ENCODE results near the gene CPED1. TPM values are rescaled to one million over a fixed set of nuclear protein-coding genes. Genes with fewer than 3 reads are reported as not detected.

The CPED1 gene
- total and polyA plus RNA-seq, 3 experiments from 2014 or later = 0.09 to 0.27 TPM; not detected in 1

DNA sequence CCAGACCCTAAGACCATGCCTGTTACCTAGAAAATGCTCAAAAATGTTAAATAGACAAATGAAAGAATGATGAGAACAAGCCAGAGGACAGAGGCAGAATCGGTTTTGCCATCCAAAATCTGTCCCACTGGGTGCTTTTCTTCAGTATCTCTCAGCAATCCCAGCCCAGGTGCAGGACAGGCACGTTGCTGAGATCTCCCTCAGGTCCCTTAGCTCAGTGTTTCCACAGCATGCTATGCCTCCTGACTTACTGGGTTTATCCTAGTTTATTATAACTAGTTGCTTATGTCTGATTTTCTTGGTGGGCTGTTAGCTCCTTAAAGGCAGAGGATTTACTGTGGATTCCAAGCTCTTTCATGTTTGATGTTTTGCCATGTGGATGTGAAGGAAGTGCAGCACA is 20.3 kb downstream of the CPED1 start:
- Histone ChIP-seq H3K9me3 (ENCODE audit: low read length) (no peaks in the 10 kb centered on the region), H3K4me3 (ENCODE audit: low read length) (no peak overlapping the region), H3K4me1 (ENCODE audit: insufficient read depth, low read length) (no peaks in the 10 kb centered on the region), H3K27ac (ENCODE audit: low read depth, low read length) (no peak overlapping the region), H3K36me3 (ENCODE audit: insufficient read depth, low read length) (no peaks in the 10 kb centered on the region), H3K27me3 (ENCODE audit: insufficient read depth, low read length, poor library complexity, severe bottlenecking) (no peaks in the 10 kb centered on the region)
- ChIA-PET CTCF (interaction anchor here (0.7 to 1.3 kb wide), 2 partner anchors 45 to 73 kb away, joined by 3 read pairs; no protein-coding TSS in a partner anchor), POLR2A (no interaction called here)
- no peak overlapping the region for H3K27ac Mint-ChIP-seq
- peaks cover 11 to 52% of the 10 kb centered on the region in 2 donors for H3K27me3 Mint-ChIP-seq
- H3K36me3 Mint-ChIP-seq = no peaks in the 10 kb centered on the region
- no peak for DNase-seq
- H3K4me1 Mint-ChIP-seq = no peaks in the 10 kb centered on the region
- no peaks in the 10 kb centered on the region for H3K9me3 Mint-ChIP-seq
- no peak overlapping the region for H3K4me3 Mint-ChIP-seq

GRCh38 chr7:121011401-121011800 is 22.9 kb downstream of the CPED1 start:
- H3K27me3 ChIP-seq (ENCODE audit: insufficient read depth, low read length, poor library complexity, severe bottlenecking) = no peaks in the 10 kb centered on the region
- H3K4me3 ChIP-seq (ENCODE audit: low read length) = no peak overlapping the region
- POLR2A ChIA-PET = no interaction called here
- no peak overlapping the region for H3K27ac Mint-ChIP-seq
- H3K4me1 Mint-ChIP-seq = no peaks in the 10 kb centered on the region
- CTCF ChIA-PET = no interaction called here
- no peaks in the 10 kb centered on the region for H3K36me3 ChIP-seq (ENCODE audit: insufficient read depth, low read length)
- H3K4me3 Mint-ChIP-seq = no peak overlapping the region
- DNase-seq = no peak
- H3K9me3 Mint-ChIP-seq = no peaks in the 10 kb centered on the region
- H3K4me1 ChIP-seq (ENCODE audit: insufficient read depth, low read length) = no peaks in the 10 kb centered on the region
- no peak overlapping the region for H3K27ac ChIP-seq (ENCODE audit: low read depth, low read length)
- H3K9me3 ChIP-seq (ENCODE audit: low read length) = no peaks in the 10 kb centered on the region
- H3K36me3 Mint-ChIP-seq = no peaks in the 10 kb centered on the region
- H3K27me3 Mint-ChIP-seq = peaks cover 7 to 40% of the 10 kb centered on the region in 2 donors

DNA sequence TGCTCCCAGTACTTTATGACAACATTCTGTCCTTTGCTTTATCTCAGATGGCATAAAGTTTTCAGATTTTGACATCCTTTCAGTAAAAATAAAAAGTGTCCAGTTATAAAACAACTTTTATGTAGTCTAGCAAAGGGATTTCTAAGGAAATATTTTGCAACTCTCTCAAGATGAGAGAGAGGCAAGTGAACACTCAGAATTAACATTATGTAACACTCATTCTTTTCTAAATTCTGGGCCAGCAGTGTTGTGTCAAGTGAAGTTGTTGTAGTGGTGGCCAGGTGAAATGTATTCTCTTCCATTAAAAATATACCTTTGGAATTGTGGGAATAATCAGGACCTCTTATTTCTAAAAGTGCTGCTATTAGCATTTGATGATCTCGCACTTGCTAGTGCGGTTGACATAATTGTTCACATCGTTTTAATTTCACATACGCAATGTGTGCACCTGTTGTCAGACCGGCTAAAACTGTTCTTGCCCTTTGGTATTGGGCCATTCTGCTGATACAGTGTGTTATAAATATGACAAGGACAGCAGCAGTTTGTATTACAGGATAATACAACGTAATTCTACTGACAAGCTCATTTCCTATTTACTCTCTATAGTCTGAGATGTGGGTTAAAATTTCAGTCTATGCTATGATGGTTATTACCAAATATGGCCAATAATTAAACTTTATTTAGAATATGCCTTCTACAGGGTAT is 23.8 kb downstream of the CPED1 start:
- Mint-ChIP-seq H3K27ac (no peak overlapping the region), H3K4me1 (no peaks in the 10 kb centered on the region), H3K9me3 (no peaks in the 10 kb centered on the region), H3K36me3 (no peaks in the 10 kb centered on the region), H3K27me3 (peaks cover 6 to 41% of the 10 kb centered on the region in 2 donors), H3K4me3 (no peak overlapping the region)
- POLR2A ChIA-PET = no interaction called here
- Histone ChIP-seq H3K4me3 (ENCODE audit: low read length) (no peak overlapping the region), H3K9me3 (ENCODE audit: low read length) (no peaks in the 10 kb centered on the region), H3K27me3 (ENCODE audit: insufficient read depth, low read length, poor library complexity, severe bottlenecking) (no peaks in the 10 kb centered on the region), H3K27ac (ENCODE audit: low read depth, low read length) (no peak overlapping the region), H3K4me1 (ENCODE audit: insufficient read depth, low read length) (no peaks in the 10 kb centered on the region), H3K36me3 (ENCODE audit: insufficient read depth, low read length) (no peaks in the 10 kb centered on the region)
- CTCF ChIA-PET = no interaction called here
- no peak for DNase-seq

GRCh38 chr7:121012919-121013318 is 24.4 kb downstream of the CPED1 start:
- no peaks in the 10 kb centered on the region for H3K27me3 ChIP-seq (ENCODE audit: insufficient read depth, low read length, poor library complexity, severe bottlenecking)
- peaks cover 2 to 38% of the 10 kb centered on the region in 2 donors for H3K27me3 Mint-ChIP-seq
- H3K9me3 ChIP-seq (ENCODE audit: low read length) = no peaks in the 10 kb centered on the region
- H3K27ac Mint-ChIP-seq = no peak overlapping the region
- no peak overlapping the region for H3K27ac ChIP-seq (ENCODE audit: low read depth, low read length)
- no peaks in the 10 kb centered on the region for H3K4me1 ChIP-seq (ENCODE audit: insufficient read depth, low read length)
- H3K36me3 ChIP-seq (ENCODE audit: insufficient read depth, low read length) = no peaks in the 10 kb centered on the region
- H3K9me3 Mint-ChIP-seq = no peaks in the 10 kb centered on the region
- no peaks in the 10 kb centered on the region for H3K4me1 Mint-ChIP-seq
- ChIA-PET CTCF (no interaction called here), POLR2A (no interaction called here)
- no peaks in the 10 kb centered on the region for H3K36me3 Mint-ChIP-seq
- no peak overlapping the region for H3K4me3 ChIP-seq (ENCODE audit: low read length)
- H3K4me3 Mint-ChIP-seq = no peak overlapping the region
- no peak for DNase-seq

DNA sequence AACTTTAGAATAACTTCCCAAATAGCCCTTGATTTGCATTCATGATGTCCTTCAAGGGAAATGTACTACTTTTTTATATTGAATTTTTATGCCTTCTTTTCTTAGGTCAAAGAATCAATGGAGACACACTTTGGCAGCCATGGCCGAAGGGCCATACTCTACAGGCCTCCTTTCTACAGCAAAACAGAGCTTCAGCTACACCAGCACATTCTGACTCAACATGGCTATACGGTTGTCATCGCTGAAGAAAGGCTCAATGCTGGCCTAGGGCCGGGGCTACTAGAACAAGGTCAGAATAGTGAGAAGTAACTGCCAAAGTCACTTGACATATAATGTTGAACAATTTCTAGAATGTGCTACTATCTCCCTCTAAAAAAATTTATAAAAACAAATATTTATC is 27.0 kb downstream of the CPED1 start:
- Histone ChIP-seq H3K4me3 (ENCODE audit: low read length) (no peak overlapping the region), H3K36me3 (ENCODE audit: insufficient read depth, low read length) (no peaks in the 10 kb centered on the region), H3K27ac (ENCODE audit: low read depth, low read length) (no peak overlapping the region), H3K27me3 (ENCODE audit: insufficient read depth, low read length, poor library complexity, severe bottlenecking) (no peaks in the 10 kb centered on the region), H3K9me3 (ENCODE audit: low read length) (no peaks in the 10 kb centered on the region), H3K4me1 (ENCODE audit: insufficient read depth, low read length) (no peaks in the 10 kb centered on the region)
- Mint-ChIP-seq H3K36me3 (no peaks in the 10 kb centered on the region), H3K27me3 (peaks cover 0 to 26% of the 10 kb centered on the region in 2 donors), H3K4me3 (no peak overlapping the region), H3K9me3 (no peaks in the 10 kb centered on the region), H3K4me1 (no peaks in the 10 kb centered on the region), H3K27ac (no peak overlapping the region)
- POLR2A ChIA-PET = no interaction called here
- CTCF ChIA-PET = no interaction called here
- no peak for DNase-seq

DNA sequence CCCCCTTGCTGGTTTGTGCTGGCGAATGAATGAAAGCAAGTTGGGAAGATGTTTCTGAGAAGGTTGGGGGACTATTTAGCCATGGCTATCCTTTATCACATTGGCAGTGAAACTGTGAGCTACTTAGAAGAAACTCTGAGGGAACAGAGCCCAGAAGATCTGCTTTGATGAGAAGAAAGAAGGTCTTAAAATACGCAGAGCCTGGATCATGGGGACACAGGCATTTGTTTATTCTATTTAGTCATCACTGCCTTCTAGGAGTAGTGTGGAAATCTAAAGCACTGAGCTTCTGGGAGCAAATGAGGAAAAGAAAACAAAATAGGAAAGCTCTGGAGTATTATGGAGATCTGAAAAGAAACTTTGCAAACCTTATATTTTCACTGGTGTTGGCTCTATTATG is 28.5 kb downstream of the CPED1 start:
- CTCF ChIA-PET = no interaction called here
- POLR2A ChIA-PET = no interaction called here
- no peaks in the 10 kb centered on the region for H3K4me1 Mint-ChIP-seq
- no peaks in the 10 kb centered on the region for H3K9me3 ChIP-seq (ENCODE audit: low read length)
- DNase-seq = no peak
- no peaks in the 10 kb centered on the region for H3K4me1 ChIP-seq (ENCODE audit: insufficient read depth, low read length)
- H3K9me3 Mint-ChIP-seq = no peaks in the 10 kb centered on the region
- H3K36me3 ChIP-seq (ENCODE audit: insufficient read depth, low read length) = no peaks in the 10 kb centered on the region
- no peak overlapping the region for H3K4me3 ChIP-seq (ENCODE audit: low read length)
- H3K27me3 Mint-ChIP-seq = peaks cover 0 to 26% of the 10 kb centered on the region in 2 donors
- H3K4me3 Mint-ChIP-seq = no peak overlapping the region
- no peak overlapping the region for H3K27ac ChIP-seq (ENCODE audit: low read depth, low read length)
- H3K27me3 ChIP-seq (ENCODE audit: insufficient read depth, low read length, poor library complexity, severe bottlenecking) = no peaks in the 10 kb centered on the region
- H3K36me3 Mint-ChIP-seq = no peaks in the 10 kb centered on the region
- H3K27ac Mint-ChIP-seq = peak overlapping the region in 1 of 8 donors; percentile 21

DNA sequence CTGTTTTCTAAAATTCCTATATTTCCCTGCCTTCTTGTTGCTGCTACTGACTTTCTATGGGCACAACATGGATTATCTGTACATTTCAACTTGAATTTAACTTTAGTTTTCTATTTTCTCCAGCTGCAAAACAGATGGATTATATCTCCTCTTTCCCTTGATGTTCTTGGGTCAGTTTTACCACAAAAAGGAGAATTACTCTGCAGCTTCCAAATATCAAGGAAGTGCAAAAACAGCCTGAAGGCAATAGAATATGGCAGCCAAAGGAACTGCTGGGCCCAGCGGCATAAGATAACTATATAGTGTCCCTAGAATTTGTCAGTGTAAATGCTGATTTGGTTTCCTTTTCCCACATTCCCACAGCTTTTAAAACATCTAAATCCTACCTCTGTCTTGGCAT is 29.1 kb downstream of the CPED1 start:
- Mint-ChIP-seq H3K27ac (no peak overlapping the region), H3K4me1 (no peaks in the 10 kb centered on the region), H3K36me3 (no peaks in the 10 kb centered on the region), H3K4me3 (no peak overlapping the region), H3K9me3 (no peaks in the 10 kb centered on the region), H3K27me3 (peaks cover 0 to 20% of the 10 kb centered on the region in 2 donors)
- H3K27ac ChIP-seq (ENCODE audit: low read depth, low read length) = no peak overlapping the region
- no peaks in the 10 kb centered on the region for H3K36me3 ChIP-seq (ENCODE audit: insufficient read depth, low read length)
- POLR2A ChIA-PET = no interaction called here
- H3K4me1 ChIP-seq (ENCODE audit: insufficient read depth, low read length) = no peaks in the 10 kb centered on the region
- CTCF ChIA-PET = no interaction called here
- DNase-seq = no peak
- no peak overlapping the region for H3K4me3 ChIP-seq (ENCODE audit: low read length)
- H3K27me3 ChIP-seq (ENCODE audit: insufficient read depth, low read length, poor library complexity, severe bottlenecking) = no peaks in the 10 kb centered on the region
- no peaks in the 10 kb centered on the region for H3K9me3 ChIP-seq (ENCODE audit: low read length)

GRCh38 chr7:121019018-121019417 is 30.5 kb downstream of the CPED1 start:
- no peaks in the 10 kb centered on the region for H3K27me3 ChIP-seq (ENCODE audit: insufficient read depth, low read length, poor library complexity, severe bottlenecking)
- H3K36me3 ChIP-seq (ENCODE audit: insufficient read depth, low read length) = no peaks in the 10 kb centered on the region
- no peak overlapping the region for H3K27ac ChIP-seq (ENCODE audit: low read depth, low read length)
- peaks cover 0 to 20% of the 10 kb centered on the region in 2 donors for H3K27me3 Mint-ChIP-seq
- POLR2A ChIA-PET = no interaction called here
- H3K4me3 ChIP-seq (ENCODE audit: low read length) = no peak overlapping the region
- no peaks in the 10 kb centered on the region for H3K4me1 Mint-ChIP-seq
- H3K36me3 Mint-ChIP-seq = no peaks in the 10 kb centered on the region
- H3K4me1 ChIP-seq (ENCODE audit: insufficient read depth, low read length) = no peaks in the 10 kb centered on the region
- H3K27ac Mint-ChIP-seq = no peak overlapping the region
- H3K9me3 Mint-ChIP-seq = no peaks in the 10 kb centered on the region
- no peak for DNase-seq
- no peak overlapping the region for H3K4me3 Mint-ChIP-seq
- H3K9me3 ChIP-seq (ENCODE audit: low read length) = no peaks in the 10 kb centered on the region
- CTCF ChIA-PET = no interaction called here

All from CD8-positive, alpha-beta memory T cell (primary cell).